ENCODE data around the gene EDC3.
"Not testable (repeated sequence)": the region's sequence is repeated elsewhere in the genome, so short reads cannot be mapped to it uniquely, and the experiment has no call there.

Gene EDC3

DNA sequence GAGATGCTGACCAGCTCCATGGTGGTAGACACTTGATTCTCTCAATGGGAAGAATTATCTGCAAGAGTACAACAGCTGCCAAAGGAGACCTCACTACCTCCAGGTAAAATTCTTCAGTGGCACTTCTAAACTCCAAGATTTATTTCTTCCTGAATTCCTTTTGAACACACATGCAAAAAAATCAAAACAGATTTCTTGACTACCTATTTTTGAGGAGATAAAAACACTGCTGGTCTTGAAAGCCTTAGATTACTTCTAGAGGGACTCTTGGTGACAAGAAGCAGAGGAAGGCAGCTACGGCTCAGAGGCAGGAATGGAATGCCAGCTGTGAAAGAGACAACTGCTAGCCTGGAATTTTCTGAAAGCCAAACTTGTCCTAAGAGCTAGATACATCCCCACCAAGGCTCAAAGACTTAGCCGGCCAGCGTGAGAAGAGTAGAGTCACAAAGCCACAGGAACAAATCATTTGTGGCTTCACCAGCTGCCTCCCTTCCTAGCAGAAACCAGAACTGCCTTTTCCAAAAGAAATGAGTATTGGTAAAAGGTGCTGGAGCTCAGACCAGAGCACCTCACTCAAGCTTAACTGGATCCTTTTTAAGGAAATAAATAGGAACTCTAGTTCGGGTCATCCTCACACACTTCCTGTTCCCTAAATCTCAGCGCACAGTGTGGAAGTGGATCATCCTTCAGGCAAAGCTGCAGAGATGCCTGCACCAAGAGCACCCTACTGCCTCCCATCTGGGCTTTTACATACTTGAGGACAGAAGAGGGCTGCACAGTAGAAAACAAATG lies 47.6 kb downstream of the EDC3 start:
- no peak for DNase-seq

DNA sequence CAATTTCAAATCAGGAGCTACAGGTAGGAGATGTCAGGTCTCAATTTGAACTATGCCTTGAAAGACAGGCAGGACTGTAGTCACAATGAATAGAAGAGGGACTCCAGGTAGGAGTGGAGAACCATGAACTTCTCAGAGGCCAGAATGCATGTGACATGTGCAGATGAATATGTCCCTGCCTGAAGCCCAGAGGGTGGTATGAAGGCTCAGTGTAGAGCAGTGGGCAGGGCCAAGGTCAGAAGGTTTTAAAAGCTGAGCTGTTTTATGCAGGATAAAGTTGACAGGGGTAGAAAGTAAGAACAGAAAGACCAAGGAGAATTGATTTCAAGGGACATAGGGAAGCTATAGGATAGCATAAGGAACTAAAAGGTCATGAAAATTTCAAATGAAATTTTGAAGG lies 49.3 kb downstream of the EDC3 start:
- no peak for DNase-seq

- no peak for DNase-seq
Measured at GRCh38 chr15:74643665-74644204, 52.1 kb downstream of the EDC3 start.

DNA sequence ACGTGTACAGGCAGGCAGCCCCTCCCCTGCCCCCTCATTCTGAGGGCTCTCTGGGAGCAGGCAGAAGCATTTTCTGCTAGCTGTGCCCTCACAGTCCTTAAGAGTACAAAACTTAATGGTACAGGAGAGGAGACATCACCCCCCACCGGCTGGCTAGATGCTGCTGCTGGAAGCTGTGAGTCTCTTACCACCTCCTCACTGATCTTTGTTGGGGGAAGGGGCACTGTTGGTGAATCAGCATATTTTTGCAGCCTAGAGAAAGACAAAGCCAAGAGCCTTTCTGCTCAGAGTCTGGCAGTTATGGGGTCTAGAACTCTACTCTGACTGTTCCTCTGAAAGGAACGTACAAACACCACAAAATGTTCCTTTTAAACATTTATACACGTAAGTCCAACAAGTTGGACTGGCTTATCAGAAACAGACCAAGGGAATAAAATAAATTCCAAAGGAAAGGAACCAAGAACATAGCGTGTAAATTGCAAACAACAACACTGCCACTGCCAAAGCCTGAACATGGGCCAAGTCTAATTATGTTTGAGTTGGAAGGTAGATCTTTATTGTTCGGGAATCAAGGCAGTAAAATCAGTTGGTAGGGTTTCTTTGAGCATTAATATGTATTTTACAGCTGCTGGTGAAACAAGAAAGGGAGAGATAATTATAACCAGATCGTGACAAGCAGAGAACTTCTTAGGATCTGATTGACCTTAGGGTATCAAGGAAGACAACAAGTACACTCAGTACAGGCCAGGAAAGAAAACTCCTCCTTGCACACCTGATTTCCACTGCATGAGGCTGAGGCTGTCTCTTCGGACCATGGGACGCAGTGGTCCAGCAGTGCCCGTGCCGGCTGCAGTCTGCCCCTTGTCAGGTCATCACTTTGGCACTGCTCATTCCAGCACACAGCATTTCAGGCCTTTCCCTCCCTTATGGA lies 52.8 kb downstream of the EDC3 start:
- no peak for DNase-seq

GRCh38 chr15:74642348-74642733 lies 53.5 kb downstream of the EDC3 start:
- no peak for DNase-seq

GRCh38 chr15:74641151-74641550 lies 54.7 kb downstream of the EDC3 start:
- DNase-seq, result no peak

DNA sequence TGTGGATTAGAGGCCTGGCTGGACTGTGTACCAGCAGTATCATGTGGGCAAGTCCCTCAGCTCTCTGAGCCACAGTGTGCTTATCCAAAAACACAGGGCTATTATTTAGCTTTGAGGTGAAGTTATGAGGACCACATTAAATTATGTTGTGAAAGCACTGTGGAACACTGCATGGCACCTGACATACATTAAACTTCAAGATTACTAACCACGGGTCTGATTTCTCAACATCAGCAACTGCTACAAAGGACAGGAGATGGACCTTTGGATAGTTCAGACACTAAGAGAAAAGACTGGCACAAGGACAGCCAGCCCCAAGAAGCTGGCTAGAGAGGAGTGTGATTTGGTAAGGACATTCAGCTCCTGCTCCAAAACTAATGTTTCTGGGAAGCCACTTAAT lies 58.8 kb downstream of the EDC3 start:
- no peak for DNase-seq

GRCh38 chr15:74635228-74635627 lies 60.6 kb downstream of the EDC3 start:
- DNase-seq, result peak; percentile 30 to 60 (median 45)

GRCh38 chr15:74633781-74634180 lies 62.0 kb downstream of the EDC3 start:
- no peak for DNase-seq

DNA sequence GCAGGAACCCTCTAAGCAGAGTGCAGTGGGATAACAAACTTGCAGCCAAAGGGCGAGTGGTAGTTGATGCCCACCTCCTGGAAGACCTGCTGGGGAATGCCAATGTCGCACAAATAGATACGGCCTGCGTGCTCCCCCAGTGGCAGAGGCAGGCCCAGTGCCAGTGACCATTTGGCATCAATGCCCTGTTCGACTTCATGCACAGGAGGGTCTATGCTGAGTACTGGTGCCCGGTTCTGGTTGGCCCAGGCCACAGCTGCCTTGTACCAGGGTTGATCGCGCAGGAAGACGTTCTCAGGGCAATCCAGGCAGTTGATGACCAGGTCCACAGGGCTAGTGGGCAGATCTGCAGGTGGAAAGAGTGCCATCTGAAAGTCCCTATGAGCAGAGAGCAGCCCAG lies 63.2 kb downstream of the EDC3 start:
- DNase-seq, result no peak

GRCh38 chr15:74631935-74632560 lies 63.8 kb downstream of the EDC3 start:
- peak; percentile 12 to 51 (median 24) for DNase-seq

- DNase-seq, result no peak
Measured at GRCh38 chr15:74631408-74631807, 64.4 kb downstream of the EDC3 start.

DNA sequence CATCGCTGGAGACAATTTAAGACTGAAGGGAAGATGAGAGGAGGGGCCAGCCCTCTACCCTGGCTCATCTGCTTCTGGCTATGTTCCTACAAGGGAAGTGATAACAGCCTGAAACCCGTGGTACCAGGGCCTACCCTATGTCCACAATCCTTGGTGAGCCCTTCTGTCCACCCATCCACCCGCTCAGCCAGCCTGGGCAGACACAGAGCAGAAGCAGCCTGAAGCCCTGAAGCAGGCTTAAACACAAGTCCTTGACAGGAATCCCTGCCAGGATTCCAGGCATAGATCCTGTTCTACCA lies 64.8 kb downstream of the EDC3 start:
- no peak for DNase-seq

GRCh38 chr15:74630284-74631086 lies 65.3 kb downstream of the EDC3 start:
- DNase-seq, result no peak

DNA sequence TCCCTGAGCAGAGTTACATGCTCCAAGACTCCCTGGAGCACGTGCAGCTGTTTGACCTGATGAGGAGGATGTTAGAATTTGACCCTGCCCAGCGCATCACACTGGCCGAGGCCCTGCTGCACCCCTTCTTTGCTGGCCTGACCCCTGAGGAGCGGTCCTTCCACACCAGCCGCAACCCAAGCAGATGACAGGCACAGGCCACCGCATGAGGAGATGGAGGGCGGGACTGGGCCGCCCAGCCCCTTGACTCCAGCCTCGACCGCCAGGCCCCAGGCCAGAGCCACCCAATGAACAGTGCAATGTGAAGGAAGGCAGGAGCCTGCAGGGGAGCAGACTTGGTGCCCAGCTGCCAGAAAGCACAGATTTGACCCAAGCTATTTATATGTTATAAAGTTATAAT lies 66.1 kb downstream of the EDC3 start:
- DNase-seq, result not testable (repeated sequence)

- no peak for DNase-seq
Measured at GRCh38 chr15:74628949-74629348, 66.9 kb downstream of the EDC3 start.

DNA sequence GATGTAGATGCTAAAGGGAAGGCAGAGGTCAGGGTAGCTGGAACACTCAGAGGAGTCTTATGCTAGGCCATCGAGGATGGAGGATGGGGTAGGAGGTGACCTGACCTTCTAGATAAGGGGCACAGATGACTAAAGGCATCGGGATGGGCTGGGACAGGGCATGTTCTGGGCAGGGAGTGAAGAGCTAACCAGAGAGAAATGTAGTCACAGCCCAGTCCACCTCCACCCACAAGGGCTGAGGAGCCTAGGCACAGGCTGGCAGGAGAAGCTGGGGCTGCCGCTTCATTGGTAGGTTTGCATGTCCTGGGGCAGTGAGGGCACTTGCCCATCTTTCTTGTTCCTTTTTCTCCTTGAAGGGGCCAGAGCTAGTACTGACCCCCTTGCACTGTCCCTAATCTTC lies 67.6 kb downstream of the EDC3 start:
- no peak for DNase-seq

DNA sequence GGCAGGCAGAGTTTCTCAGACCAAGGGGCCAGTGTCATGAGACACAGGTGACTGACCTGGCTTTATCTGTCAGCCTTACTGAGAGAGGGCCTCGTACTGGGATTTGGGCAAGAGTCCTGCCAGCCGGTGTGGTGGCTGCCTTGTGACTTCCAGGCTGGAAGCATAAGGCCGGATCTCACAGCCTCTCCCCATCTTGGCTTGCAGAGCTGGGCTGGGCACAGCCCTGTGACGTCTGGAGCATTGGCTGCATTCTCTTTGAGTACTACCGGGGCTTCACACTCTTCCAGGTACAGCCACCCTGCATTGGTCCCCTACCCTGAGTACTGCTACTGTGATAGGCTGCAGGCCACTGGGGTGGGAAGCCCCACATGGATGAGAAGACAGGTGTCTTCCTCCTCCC lies 68.1 kb downstream of the EDC3 start:
- DNase-seq, result no peak

DNA sequence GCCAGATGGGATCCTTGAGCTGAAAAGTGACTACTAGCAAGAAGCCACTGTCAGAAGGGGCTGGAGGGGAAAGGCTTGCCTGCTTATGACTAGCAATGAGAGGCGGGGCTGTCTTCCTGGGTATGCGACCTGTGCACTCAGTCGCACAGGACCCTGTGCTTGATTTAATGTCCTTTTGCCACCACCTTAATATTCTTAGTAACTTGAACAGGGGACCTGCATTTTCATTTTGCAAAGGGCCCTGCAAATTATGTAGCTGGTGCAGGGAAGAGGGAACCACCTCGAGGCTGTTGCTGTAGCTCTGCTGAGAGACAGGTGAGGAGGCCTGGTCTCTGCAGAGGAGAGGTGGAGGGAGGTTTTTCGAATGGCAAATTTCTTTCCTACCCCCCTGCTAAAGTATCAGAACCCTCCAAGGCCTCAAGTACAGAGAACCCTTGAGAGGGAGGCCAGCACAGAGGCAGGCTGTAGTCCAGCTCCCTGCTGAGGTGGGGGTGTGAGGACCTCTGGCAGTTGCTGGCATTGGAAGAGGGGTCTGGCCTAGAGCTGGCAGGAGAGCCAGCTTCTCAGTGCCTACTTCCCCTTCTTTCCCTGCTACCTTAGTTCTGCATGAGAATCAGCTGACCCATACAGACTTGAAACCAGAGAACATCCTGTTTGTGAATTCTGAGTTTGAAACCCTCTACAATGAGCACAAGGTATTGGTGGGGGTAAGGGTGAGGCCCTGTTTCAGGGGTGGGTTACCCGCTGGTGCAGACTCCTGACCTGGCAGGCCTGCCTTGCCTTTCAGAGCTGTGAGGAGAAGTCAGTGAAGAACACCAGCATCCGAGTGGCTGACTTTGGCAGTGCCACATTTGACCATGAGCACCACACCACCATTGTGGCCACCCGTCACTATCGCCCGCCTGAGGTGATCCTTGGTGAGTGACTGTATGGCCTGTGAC lies 68.8 kb downstream of the EDC3 start:
- no peak for DNase-seq

GRCh38 chr15:74626336-74626735 lies 69.5 kb downstream of the EDC3 start:
- no peak for DNase-seq

DNA sequence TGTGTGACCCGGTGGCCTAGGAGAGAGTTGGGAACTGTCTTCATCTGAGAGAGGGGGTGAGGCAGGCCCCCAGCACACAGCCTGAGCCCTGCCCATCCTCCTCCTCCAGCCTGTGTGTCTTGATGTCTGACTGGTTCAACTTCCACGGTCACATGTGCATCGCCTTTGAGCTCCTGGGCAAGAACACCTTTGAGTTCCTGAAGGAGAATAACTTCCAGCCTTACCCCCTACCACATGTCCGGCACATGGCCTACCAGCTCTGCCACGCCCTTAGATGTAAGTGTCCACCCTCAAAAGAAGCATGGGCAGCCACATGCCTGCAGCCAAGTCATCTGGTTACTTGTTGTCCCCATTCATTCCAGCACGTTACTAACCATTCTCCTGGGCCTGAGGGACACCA lies 70.1 kb downstream of the EDC3 start:
- DNase-seq, result no peak

Data from activated CD4-positive, CD25-positive, alpha-beta regulatory T cell (primary cell).